GM18909 (cell line): ENCODE results near the gene DEPDC5.

ENCODE experiments used
- ATAC-seq: cut with Tn5 transposase; IDR thresholded peaks from one replicate; pipeline ENCODE4 v1.9.1; 2021; ENCODE audit warnings: mild to moderate bottlenecking; ENCODE audit not compliant: unreplicated experiment, poor library complexity

DEPDC5 gene

GRCh38 chr22:31844941-31845340 is 91.1 kb downstream of the DEPDC5 start:
- ATAC-seq = no peak

- ATAC-seq = no peak
These were observed 92.6 kb downstream of the DEPDC5 start for GRCh38 chr22:31846161-31847115.

- ATAC-seq = no peak
These were observed 94.6 kb downstream of the DEPDC5 start for GRCh38 chr22:31848411-31848810.

- no peak for ATAC-seq
These were observed 96.3 kb downstream of the DEPDC5 start for GRCh38 chr22:31850135-31850534.

- no peak for ATAC-seq
These were observed 99.0 kb downstream of the DEPDC5 start for GRCh38 chr22:31852691-31853421.

- ATAC-seq = no peak
These were observed 100.1 kb downstream of the DEPDC5 start for GRCh38 chr22:31853736-31854495.

- no peak for ATAC-seq
These were observed 103.4 kb downstream of the DEPDC5 start for GRCh38 chr22:31857247-31857646.

GRCh38 chr22:31861226-31861840 is 107.5 kb downstream of the DEPDC5 start:
- ATAC-seq = no peak

- ATAC-seq = no peak
These were observed 113.1 kb downstream of the DEPDC5 start for GRCh38 chr22:31866918-31867317.

GRCh38 chr22:31867386-31868153 is 113.8 kb downstream of the DEPDC5 start:
- ATAC-seq = no peak

GRCh38 chr22:31869739-31870138 is 115.9 kb downstream of the DEPDC5 start:
- no peak for ATAC-seq

GRCh38 chr22:31870890-31871289 is 117.1 kb downstream of the DEPDC5 start:
- no peak for ATAC-seq

- no peak for ATAC-seq
These were observed 117.7 kb downstream of the DEPDC5 start for GRCh38 chr22:31871480-31871879.

GRCh38 chr22:31872209-31872608 is 118.4 kb downstream of the DEPDC5 start:
- no peak for ATAC-seq

- no peak for ATAC-seq
These were observed 121.0 kb downstream of the DEPDC5 start for GRCh38 chr22:31874821-31875220.

- no peak for ATAC-seq
These were observed 122.5 kb downstream of the DEPDC5 start for GRCh38 chr22:31876156-31876920.

- ATAC-seq = no peak
These were observed 125.8 kb downstream of the DEPDC5 start for GRCh38 chr22:31879585-31879984.

GRCh38 chr22:31881200-31881599 is 127.4 kb downstream of the DEPDC5 start:
- no peak for ATAC-seq

GRCh38 chr22:31881865-31882264 is 128.0 kb downstream of the DEPDC5 start:
- no peak for ATAC-seq
